Fibroblast of the aortic adventitia (primary cell): ENCODE data around the gene DHX9. TPM values are rescaled to one million over a fixed set of nuclear protein-coding genes. Genes with fewer than 3 reads are reported as not detected.

ENCODE experiments used
- DNase-seq: peaks from one replicate; pipeline ENCODE4 v3.0.0-alpha.2; 2010; ENCODE audit warnings: low read depth
- H3K4me3 ChIP-seq: 2 replicates; pipeline ENCODE4 v1.5.1; 2011; ENCODE audit warnings: low read depth, mild to moderate bottlenecking, control low read depth, low read length, moderate library complexity
- total RNA-seq: library from RNA; depleted of rRNA; stranded (reverse); fragments of >200 nt; gene quantifications from 2 replicates; pipeline ENCODE4 v1.2.3, GENCODE V29; 2012; ENCODE audit warnings: low replicate concordance
- TF ChIP-seq, protein P1 (sequence below): IDR thresholded peaks from 2 replicates; pipeline ENCODE4 v1.5.1; 2011; ENCODE audit warnings: mild to moderate bottlenecking, low read length, control low read depth, inconsistent platforms; ENCODE audit not compliant: insufficient read depth

DHX9 gene
- total RNA-seq, 1 donor = 153 TPM

GRCh38 chr1:182863940-182864339 lies 24.8 kb downstream of the DHX9 start:
- TF ChIP-seq, protein P1, sequence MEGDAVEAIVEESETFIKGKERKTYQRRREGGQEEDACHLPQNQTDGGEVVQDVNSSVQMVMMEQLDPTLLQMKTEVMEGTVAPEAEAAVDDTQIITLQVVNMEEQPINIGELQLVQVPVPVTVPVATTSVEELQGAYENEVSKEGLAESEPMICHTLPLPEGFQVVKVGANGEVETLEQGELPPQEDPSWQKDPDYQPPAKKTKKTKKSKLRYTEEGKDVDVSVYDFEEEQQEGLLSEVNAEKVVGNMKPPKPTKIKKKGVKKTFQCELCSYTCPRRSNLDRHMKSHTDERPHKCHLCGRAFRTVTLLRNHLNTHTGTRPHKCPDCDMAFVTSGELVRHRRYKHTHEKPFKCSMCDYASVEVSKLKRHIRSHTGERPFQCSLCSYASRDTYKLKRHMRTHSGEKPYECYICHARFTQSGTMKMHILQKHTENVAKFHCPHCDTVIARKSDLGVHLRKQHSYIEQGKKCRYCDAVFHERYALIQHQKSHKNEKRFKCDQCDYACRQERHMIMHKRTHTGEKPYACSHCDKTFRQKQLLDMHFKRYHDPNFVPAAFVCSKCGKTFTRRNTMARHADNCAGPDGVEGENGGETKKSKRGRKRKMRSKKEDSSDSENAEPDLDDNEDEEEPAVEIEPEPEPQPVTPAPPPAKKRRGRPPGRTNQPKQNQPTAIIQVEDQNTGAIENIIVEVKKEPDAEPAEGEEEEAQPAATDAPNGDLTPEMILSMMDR = no peak
- DNase-seq = no peak
- H3K4me3 ChIP-seq = no peak overlapping the region

- DNase-seq = no peak
- TF ChIP-seq, protein P1 = no peak
- H3K4me3 ChIP-seq = no peak overlapping the region
Observed at GRCh38 chr1:182867861-182868260, 28.7 kb downstream of the DHX9 start.

DNA sequence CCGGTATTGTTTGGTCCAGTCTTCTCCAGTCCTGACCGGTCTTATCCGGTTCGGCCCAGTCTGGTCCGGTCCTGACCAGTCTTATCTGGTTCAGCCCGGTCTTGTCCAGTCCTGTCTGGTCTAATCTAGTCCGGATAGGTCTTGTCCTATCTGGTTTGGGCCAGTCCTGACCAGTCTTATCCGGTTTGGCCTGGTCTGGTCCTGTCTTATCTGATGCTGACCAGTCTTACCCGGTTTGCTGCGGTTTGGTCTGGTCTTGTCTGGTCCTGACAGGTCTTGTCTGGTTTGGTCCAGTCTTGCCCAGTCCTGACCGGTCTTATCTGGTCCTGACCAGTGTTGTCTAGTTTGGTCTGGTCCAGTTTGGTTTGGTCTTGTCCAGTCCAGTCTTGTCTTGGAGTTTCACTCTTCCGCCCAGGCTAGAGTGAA lies 30.1 kb downstream of the DHX9 start:
- no peak for DNase-seq
- TF ChIP-seq, protein P1 = no peak
- no peak overlapping the region for H3K4me3 ChIP-seq

DNA sequence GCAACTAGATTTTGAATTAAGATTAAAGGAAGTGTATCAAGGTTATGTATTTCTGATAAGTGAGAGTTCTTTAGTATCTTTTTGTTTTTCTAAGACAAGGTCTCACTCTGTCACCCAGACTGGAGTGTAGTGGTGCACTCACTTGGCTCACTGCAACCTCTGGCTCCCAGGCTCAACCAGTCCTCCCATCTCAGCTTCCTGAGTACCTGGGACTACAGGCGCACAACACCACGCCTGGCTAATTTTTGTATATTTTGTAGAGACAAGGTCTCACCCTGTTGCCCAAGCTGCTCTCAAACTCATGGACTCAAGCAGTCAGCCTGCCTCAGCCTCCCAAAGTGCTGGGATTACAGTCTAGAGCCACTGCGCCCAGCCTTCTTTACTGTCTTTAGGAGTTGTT lies 33.7 kb downstream of the DHX9 start:
- TF ChIP-seq, protein P1 = no peak
- no peak overlapping the region for H3K4me3 ChIP-seq
- no peak for DNase-seq

- TF ChIP-seq, protein P1 = no peak
- no peak overlapping the region for H3K4me3 ChIP-seq
- no peak for DNase-seq
Observed at GRCh38 chr1:182875889-182876288, 36.7 kb downstream of the DHX9 start.

- H3K4me3 ChIP-seq = no peak overlapping the region
- DNase-seq = no peak
- TF ChIP-seq, protein P1 = no peak
Observed at GRCh38 chr1:182877331-182877730, 38.2 kb downstream of the DHX9 start.

- TF ChIP-seq, protein P1 = no peak
Observed at GRCh38 chr1:182877842-182878241, 38.7 kb downstream of the DHX9 start.

More at GRCh38 chr1:182877842-182878241, 38.7 kb downstream of the DHX9 start:
- no peak overlapping the region for H3K4me3 ChIP-seq
- DNase-seq = no peak
